ENCODE results near the gene FGF3. TPM values are rescaled to one million over a fixed set of nuclear protein-coding genes. Genes with fewer than 3 reads are reported as not detected.

Gene FGF3
- polyA plus RNA-seq, 1 donor from 2014 or later: 3.7 TPM

- Histone ChIP-seq H3K9me3 (ENCODE audit: low read length) (no peaks in the 10 kb centered on the region), H3K9ac (ENCODE audit: low read length) (no peak overlapping the region)
- TF ChIP-seq EZH2 (IDR thresholded peaks at IDR 0.05; ENCODE audit: borderline replicate concordance, insufficient read depth, low read length, poor library complexity, severe bottlenecking) (no peak), POLR2AphosphoS5 (IDR thresholded peaks at IDR 0.05) (no peak), MXI1 (conservative IDR thresholded peaks at IDR 0.05; ENCODE audit: poor library complexity, severe bottlenecking) (no peak), SMC3 (conservative IDR thresholded peaks at IDR 0.05; ENCODE audit: poor library complexity) (no peak), CTCF (IDR thresholded peaks at IDR 0.05; ENCODE audit: poor library complexity, severe bottlenecking) (no peak), RAD21 (conservative IDR thresholded peaks at IDR 0.05) (no peak)
These were observed 23.2 kb downstream of the FGF3 start for GRCh38 chr11:69796063-69796462.

GRCh38 chr11:69791276-69792180 is 27.7 kb downstream of the FGF3 start:
- H4K20me1 ChIP-seq (ENCODE audit: insufficient read depth): no peaks in the 10 kb centered on the region
- TF ChIP-seq EP300 (conservative IDR thresholded peaks at IDR 0.05; ENCODE audit: poor library complexity, severe bottlenecking): no peak
- no peak for TF ChIP-seq REST (IDR thresholded peaks at IDR 0.05; ENCODE audit: borderline replicate concordance)
- TF ChIP-seq MXI1 (conservative IDR thresholded peaks at IDR 0.05; ENCODE audit: poor library complexity, severe bottlenecking): no peak
- TF ChIP-seq TAF1 (IDR thresholded peaks at IDR 0.05; ENCODE audit: low read depth): no peak
- no peak for TF ChIP-seq POLR2AphosphoS5 (IDR thresholded peaks at IDR 0.05)
- H3F3A ChIP-seq (ENCODE audit: insufficient read depth, low read length, poor library complexity, severe bottlenecking): no peaks in the 10 kb centered on the region
- no peak overlapping the region for H3K27ac ChIP-seq (ENCODE audit: low read length)
- no peak overlapping the region for H3K4me2 ChIP-seq (ENCODE audit: low read length)
- H3K27me3 ChIP-seq (ENCODE audit: insufficient read depth, low read depth, low read length): no peaks in the 10 kb centered on the region
- H2AFZ ChIP-seq (ENCODE audit: low read depth, low read length): no peak overlapping the region
- H3K9me2 ChIP-seq (ENCODE audit: insufficient read depth, low read length): no peaks in the 10 kb centered on the region
- H3K4me3 ChIP-seq (ENCODE audit: low read length): no peak overlapping the region
- H3K36me3 ChIP-seq (ENCODE audit: insufficient read depth, low read length): no peaks in the 10 kb centered on the region
- no peak overlapping the region for H3K9ac ChIP-seq (ENCODE audit: low read length)
- no peaks in the 10 kb centered on the region for H3K79me2 ChIP-seq (replicated peaks; ENCODE audit: insufficient read depth, low read length)
- H3K9me3 ChIP-seq (ENCODE audit: low read length): no peaks in the 10 kb centered on the region

More at GRCh38 chr11:69796063-69796462, 23.2 kb downstream of the FGF3 start:
- H3K27me3 ChIP-seq (ENCODE audit: insufficient read depth, low read depth, low read length): no peaks in the 10 kb centered on the region
- no peaks in the 10 kb centered on the region for H3F3A ChIP-seq (ENCODE audit: insufficient read depth, low read length, poor library complexity, severe bottlenecking)
- H4K20me1 ChIP-seq (ENCODE audit: insufficient read depth): no peaks in the 10 kb centered on the region
- no peaks in the 10 kb centered on the region for H3K36me3 ChIP-seq (ENCODE audit: insufficient read depth, low read length)
- no peak overlapping the region for H3K4me3 ChIP-seq (ENCODE audit: low read length)
- no peaks in the 10 kb centered on the region for H3K9me2 ChIP-seq (ENCODE audit: insufficient read depth, low read length)
- no peak overlapping the region for H3K27ac ChIP-seq (ENCODE audit: low read length)
- H2AFZ ChIP-seq (ENCODE audit: low read depth, low read length): no peak overlapping the region
- no peak overlapping the region for H3K4me2 ChIP-seq (ENCODE audit: low read length)
- no peaks in the 10 kb centered on the region for H3K79me2 ChIP-seq (replicated peaks; ENCODE audit: insufficient read depth, low read length)

All from neural cell (in vitro differentiated cells).